HepG2 (cell line): ENCODE results near the gene CMIP. TPM values are rescaled to one million over a fixed set of nuclear protein-coding genes. Genes with fewer than 3 reads are reported as not detected.

Experiments used
- ARNT2 ChIP-seq: sonication (generic); formaldehyde crosslinking; IDR thresholded peaks from 2 replicates; pipeline ENCODE4 v1.8.0; 2022; ENCODE audit warnings: mild to moderate bottlenecking, low read depth, missing genetic modification reagents, moderate library complexity
- CBX1 ChIP-seq: IDR thresholded peaks from one replicate; pipeline ENCODE4 v1.6.1; 2016; ENCODE audit warnings: antibody characterized with exemption, low read depth
- CENPT ChIP-seq: sonication (generic); formaldehyde crosslinking; IDR thresholded peaks from 2 replicates; pipeline ENCODE4 v1.8.0; 2022; ENCODE audit warnings: low read depth, mild to moderate bottlenecking, moderate library complexity, missing genetic modification reagents
- GPBP1L1 ChIP-seq: sonication (generic); formaldehyde crosslinking; IDR thresholded peaks from 2 replicates; pipeline ENCODE4 v1.5.0; 2020; ENCODE audit warnings: mild to moderate bottlenecking, missing genetic modification reagents
- GTF2F1 ChIP-seq: fragments of 150-350 bp; IDR thresholded peaks from 2 replicates; pipeline ENCODE4 v1.6.1; 2014; ENCODE audit warnings: low read length
- IKZF4 ChIP-seq: sonication (generic); formaldehyde crosslinking; IDR thresholded peaks from 2 replicates; pipeline ENCODE4 v1.5.1; 2020; ENCODE audit warnings: borderline replicate concordance, mild to moderate bottlenecking, low read depth, missing genetic modification reagents; ENCODE audit errors: not compliant biosample characterization
- KAT2B ChIP-seq: fragments of 150-350 bp; IDR thresholded peaks from 2 replicates; pipeline ENCODE4 v1.6.1; 2014; ENCODE audit warnings: low read depth, low read length, borderline replicate concordance
- KLF12 ChIP-seq: sonication (generic); formaldehyde crosslinking; IDR thresholded peaks from 2 replicates; pipeline ENCODE4 v1.4.0; 2020; ENCODE audit warnings: missing genetic modification reagents, borderline replicate concordance
- MYPOP ChIP-seq: sonication (generic); formaldehyde crosslinking; IDR thresholded peaks from 2 replicates; pipeline ENCODE4 v1.8.1; 2023; ENCODE audit warnings: mild to moderate bottlenecking, moderate library complexity, missing genetic modification reagents
- NFE2L2 ChIP-seq: fragments of 150-350 bp; IDR thresholded peaks from 2 replicates; pipeline ENCODE4 v1.6.1; 2014; ENCODE audit warnings: low read length
- NR1H2 ChIP-seq: sonication (generic); formaldehyde crosslinking; IDR thresholded peaks from 2 replicates; pipeline ENCODE4 v1.8.1; 2022; ENCODE audit warnings: low read depth, missing genetic modification reagents, borderline replicate concordance
- RELA ChIP-seq: sonication (generic); formaldehyde crosslinking; IDR thresholded peaks from 2 replicates; pipeline ENCODE4 v1.4.0; 2020; ENCODE audit warnings: missing genetic modification reagents
- SKI ChIP-seq: fragments of 450-650 bp; IDR thresholded peaks from one replicate; pipeline ENCODE4 v1.6.1; 2018; ENCODE audit warnings: mild to moderate bottlenecking; ENCODE audit not compliant: partially characterized antibody
- TCF7 ChIP-seq: sonication (generic); IDR thresholded peaks from 2 replicates; pipeline ENCODE4 v1.6.1; 2016; ENCODE audit warnings: antibody characterized with exemption, low read depth
- THAP8 ChIP-seq: sonication (generic); formaldehyde crosslinking; IDR thresholded peaks from 2 replicates; pipeline ENCODE4 v1.5.1; 2020; ENCODE audit warnings: missing genetic modification reagents, mild to moderate bottlenecking, borderline replicate concordance
- TRIM22 ChIP-seq: fragments of 450-650 bp; IDR thresholded peaks from 2 replicates; pipeline ENCODE4 v1.6.1; 2017
- ZEB1 ChIP-seq: IDR thresholded peaks from 2 replicates; pipeline ENCODE4 v1.6.1; 2012; ENCODE audit warnings: mild to moderate bottlenecking, low read depth, inconsistent platforms; ENCODE audit not compliant: insufficient replicate concordance
- ZGPAT ChIP-seq: IDR thresholded peaks from 2 replicates; pipeline ENCODE4 v1.6.1; 2016; ENCODE audit warnings: mild to moderate bottlenecking
- ZNF10 ChIP-seq: sonication (generic); formaldehyde crosslinking; IDR thresholded peaks from 2 replicates; pipeline ENCODE4 v1.4.0; 2020; ENCODE audit warnings: mild to moderate bottlenecking, low read depth, missing genetic modification reagents, borderline replicate concordance
- ZNF468 ChIP-seq: sonication (generic); formaldehyde crosslinking; IDR thresholded peaks from 2 replicates; pipeline ENCODE4 v1.8.0; 2022; ENCODE audit warnings: mild to moderate bottlenecking, moderate library complexity, missing genetic modification reagents
- ZNF792 ChIP-seq: IDR thresholded peaks from 2 replicates; pipeline ENCODE4 v1.6.1; 2016
- ZSCAN31 ChIP-seq: sonication (generic); formaldehyde crosslinking; IDR thresholded peaks from 2 replicates; pipeline ENCODE4 v1.5.0; 2020; ENCODE audit warnings: low read depth, mild to moderate bottlenecking, missing genetic modification reagents
- ZZZ3 ChIP-seq: sonication (generic); formaldehyde crosslinking; IDR thresholded peaks from 2 replicates; pipeline ENCODE4 v1.4.0; 2020; ENCODE audit warnings: missing genetic modification reagents, mild to moderate bottlenecking, borderline replicate concordance
- polyA plus RNA-seq, 8 experiments: library from polyadenylated mRNA; depleted of rRNA in 3 of 8; stranded (reverse) in 7 of 8; unstranded in 1 of 8; fragments of >200 nt; fragmentation: Illumina TruSeq in 4 of 8; extraction: Trizol in 4 of 8; gene quantifications; 2 replicates each; pipeline versions ENCODE4 v1.2.1 to v1.2.3, GENCODE V29; 2011 to 2016; ENCODE audit warnings: low read depth in 4 of 8, missing spikeins in 1 of 8, mixed read lengths in 1 of 8; ENCODE audit not compliant: insufficient read depth in 1 of 8
- total RNA-seq, 5 experiments: library from RNA; depleted of rRNA; stranded (reverse); fragments of >200 nt; fragmentation: Illumina TruSeq; extraction: Trizol; gene quantifications; 2 replicates each; pipeline ENCODE4 v1.2.3, GENCODE V29; 2016; ENCODE audit warnings: low read depth in 1 of 5

Gene CMIP
- total and polyA plus RNA-seq, 2 of the 13 experiments (the other 11 are each of a cell fraction or from before 2014, with no cell fraction given): 10.9 to 18.1 TPM

- TF ChIP-seq ZGPAT (CRISPR knock-in tag) (0 out of 2 replicates have a peak, but pooled peaks have one; percentile 11), ZNF468 (CRISPR knock-in tag) (no peak), GTF2F1 (no peak), RELA (no peak), NFE2L2 (peak; percentile 76), IKZF4 (CRISPR knock-in tag) (no peak), ARNT2 (no peak), CBX1 (peak; percentile 49), ZNF10 (CRISPR knock-in tag) (no peak), ZNF792 (CRISPR knock-in tag) (peak; percentile 50; the same call in 1 of the 2 replicates), TRIM22 (no peak), TCF7 (peak; percentile 94), KAT2B (no peak), GPBP1L1 (CRISPR knock-in tag) (no peak), THAP8 (CRISPR knock-in tag) (no peak), CENPT (no peak), SKI (peak; percentile 65), MYPOP (CRISPR knock-in tag) (peak; percentile 54), ZEB1 (no peak), ZZZ3 (CRISPR knock-in tag) (peak; percentile 72; the same call in 1 of the 2 replicates), NR1H2 (CRISPR knock-in tag) (no peak), KLF12 (no peak), ZSCAN31 (no peak)
These were observed 12.9 kb downstream of the CMIP start (continued) for GRCh38 chr16:81457326-81458133.
